SK-N-SH (cell line): ENCODE data around the gene RBM47. TPM values are rescaled to one million over a fixed set of nuclear protein-coding genes. Genes with fewer than 3 reads are reported as not detected.

Source experiments
- CTCF ChIA-PET: fragments of 300-600, 350-600 bp; formaldehyde crosslinking; extraction: SDS; loops from one replicate; lab custom pipeline; 2021; lab: Yijun Ruan, JAX
- POLR2A ChIA-PET: fragments of 350-600 bp; sonication (Branson Sonifier 250); formaldehyde crosslinking; extraction: SDS; loops from one replicate; lab custom pipeline; 2020; ENCODE audit warnings: antibody characterized with exemption, inconsistent platforms; lab: Yijun Ruan, JAX
- DNase-seq: peaks from one replicate; pipeline ENCODE4 v3.0.0; 2012
- H2AFZ ChIP-seq: fragments of 200-600 bp; sonication (generic); 2 replicates; pipeline ENCODE4 v1.8.1; 2016; ENCODE audit warnings: antibody characterized with exemption, mild to moderate bottlenecking, low read depth
- H3F3A ChIP-seq: fragments of 200-600 bp; sonication (generic); replicated peaks from 2 replicates; pipeline ENCODE3; 2016; ENCODE audit warnings: antibody characterized with exemption, mild to moderate bottlenecking; ENCODE audit not compliant: insufficient read depth
- H3K27ac ChIP-seq, 2 experiments: fragments of 200-500 bp in 1 of 2; fragments of 200-600 bp in 1 of 2; sonication (Bioruptor generic) in 1 of 2; sonication (generic), shearing (Covaris generic) in 1 of 2; 2 replicates each; pipeline versions ENCODE4 v1.5.1 to v1.6.1; 2014 to 2016; ENCODE audit warnings: low read depth in 2 of 2, inconsistent platforms in 1 of 2, low read length in 1 of 2, mild to moderate bottlenecking in 1 of 2, mixed read lengths in 1 of 2
- H3K27me3 ChIP-seq: fragments of 200-600 bp; sonication (generic), shearing (Covaris generic); 2 replicates; pipeline ENCODE4 v1.6.1; 2016; ENCODE audit warnings: mixed run types; ENCODE audit not compliant: insufficient read depth
- H3K36me3 ChIP-seq, 2 experiments: fragments of 200-500 bp in 1 of 2; fragments of 200-600 bp in 1 of 2; sonication (Bioruptor generic) in 1 of 2; sonication (generic) in 1 of 2; replicated peaks in 1 of 2; 2 replicates each; pipeline versions ENCODE3 to v1.5.1; 2014 to 2016; ENCODE audit warnings: low read length in 1 of 2, mild to moderate bottlenecking in 1 of 2; ENCODE audit not compliant: insufficient read depth in 2 of 2, control insufficient read depth in 1 of 2
- H3K4me1 ChIP-seq, 2 experiments: fragments of 200-500 bp in 1 of 2; fragments of 200-600 bp in 1 of 2; sonication (Bioruptor generic) in 1 of 2; sonication (generic), shearing (Covaris generic) in 1 of 2; 2 replicates each; pipeline versions ENCODE4 v1.5.1 to v1.6.1; 2014 to 2016; ENCODE audit warnings: low read depth in 1 of 2, low read length in 1 of 2, mixed run types in 1 of 2; ENCODE audit not compliant: insufficient read depth in 2 of 2, control insufficient read depth in 1 of 2
- H3K4me2 ChIP-seq: fragments of 200-600 bp; sonication (generic), shearing (Covaris generic); 2 replicates; pipeline ENCODE4 v1.6.1; 2017; ENCODE audit warnings: mixed run types
- H3K4me3 ChIP-seq, 2 experiments: fragments of 200-500 bp in 1 of 2; fragments of 200-600 bp in 1 of 2; sonication (Bioruptor generic) in 1 of 2; sonication (generic), shearing (Covaris generic) in 1 of 2; 2 replicates each; pipeline versions ENCODE4 v1.5.1 to v1.8.1; 2014 to 2016; ENCODE audit warnings: low read depth in 2 of 2, inconsistent platforms in 1 of 2, low read length in 1 of 2, mild to moderate bottlenecking in 1 of 2, mixed read lengths in 1 of 2, moderate library complexity in 1 of 2
- H3K79me2 ChIP-seq: fragments of 200-600 bp; sonication (generic); 2 replicates; pipeline ENCODE4 v1.8.1; 2017; ENCODE audit warnings: mild to moderate bottlenecking; ENCODE audit not compliant: insufficient read depth
- H3K9ac ChIP-seq: fragments of 200-600 bp; sonication (generic); 2 replicates; pipeline ENCODE4 v1.6.1; 2017; ENCODE audit warnings: mixed run types
- H3K9me2 ChIP-seq: fragments of 200-600 bp; sonication (generic); 2 replicates; pipeline ENCODE4 v1.6.1; 2017; ENCODE audit warnings: mixed run types
- H3K9me3 ChIP-seq: fragments of 200-600 bp; sonication (generic); 2 replicates; pipeline ENCODE4 v1.6.1; 2017; ENCODE audit warnings: mixed run types, mild to moderate bottlenecking, moderate library complexity
- H4K20me1 ChIP-seq: fragments of 200-600 bp; sonication (generic); 2 replicates; pipeline ENCODE4 v1.6.1; 2017; ENCODE audit warnings: mild to moderate bottlenecking, mixed run types; ENCODE audit not compliant: insufficient read depth
- ELF1 ChIP-seq: IDR thresholded peaks from 2 replicates; pipeline ENCODE4 v1.4.0; 2012
- EZH2phosphoT487 ChIP-seq: fragments of 200-600 bp; sonication (generic); IDR thresholded peaks from 2 replicates; pipeline ENCODE4 v1.6.1; 2017; ENCODE audit warnings: low read depth, mixed run types, mild to moderate bottlenecking, antibody characterized with exemption, moderate library complexity, borderline replicate concordance
- GATA2 ChIP-seq: sonication (generic); formaldehyde crosslinking; IDR thresholded peaks from 2 replicates; pipeline ENCODE4 v1.5.0; 2020; ENCODE audit warnings: mild to moderate bottlenecking, missing genetic modification reagents
- IRF3 ChIP-seq: fragments of 150-350 bp; IDR thresholded peaks from 2 replicates; pipeline ENCODE4 v1.6.1; 2016; ENCODE audit warnings: mild to moderate bottlenecking, low read depth, low read length
- JUND ChIP-seq: IDR thresholded peaks from 2 replicates; pipeline ENCODE4 v1.4.0; 2012
- NFIC ChIP-seq: IDR thresholded peaks from 2 replicates; pipeline ENCODE4 v1.4.0; 2012; ENCODE audit warnings: borderline replicate concordance
- NRF1 ChIP-seq: IDR thresholded peaks from 2 replicates; pipeline ENCODE4 v1.6.1; 2012; ENCODE audit warnings: low read depth, mild to moderate bottlenecking, low read length
- PBX3 ChIP-seq: IDR thresholded peaks from 2 replicates; pipeline ENCODE4; 2012
- RCOR1 ChIP-seq: fragments of 150-350 bp; IDR thresholded peaks from 2 replicates; pipeline ENCODE4 v1.6.1; 2017; ENCODE audit warnings: antibody characterized with exemption, low read length
- REST ChIP-seq: IDR thresholded peaks from 2 replicates; pipeline ENCODE4 v1.6.1; 2012; ENCODE audit warnings: mild to moderate bottlenecking, low read depth, low read length, moderate library complexity
- RFX5 ChIP-seq: IDR thresholded peaks from 2 replicates; pipeline ENCODE4 v1.6.1; 2012; ENCODE audit warnings: mild to moderate bottlenecking, improper control_type of control experiment, low read length
- RXRA ChIP-seq: IDR thresholded peaks from 2 replicates; pipeline ENCODE4 v1.4.0; 2012; ENCODE audit warnings: low read depth, mild to moderate bottlenecking, borderline replicate concordance
- SIN3A ChIP-seq: IDR thresholded peaks from 2 replicates; pipeline ENCODE4 v1.6.1; 2012; ENCODE audit warnings: low read depth, mild to moderate bottlenecking, low read length, moderate library complexity, borderline replicate concordance
- TAF1 ChIP-seq: IDR thresholded peaks from 2 replicates; pipeline ENCODE4 v1.6.1; 2012; ENCODE audit warnings: low read depth, mild to moderate bottlenecking, low read length, moderate library complexity, borderline replicate concordance
- TCF12 ChIP-seq: IDR thresholded peaks from 2 replicates; pipeline ENCODE4 v1.4.0; 2012
- TEAD4 ChIP-seq: IDR thresholded peaks from 2 replicates; pipeline ENCODE4 v1.4.0; 2012; ENCODE audit warnings: mild to moderate bottlenecking, borderline replicate concordance; ENCODE audit not compliant: insufficient read depth
- YY1 ChIP-seq: IDR thresholded peaks from 2 replicates; pipeline ENCODE4 v1.4.0; 2012; ENCODE audit warnings: low read depth, mild to moderate bottlenecking
- ZBTB33 ChIP-seq: IDR thresholded peaks from 2 replicates; pipeline ENCODE4 v1.4.0; 2012; ENCODE audit warnings: low read depth, borderline replicate concordance
- WGBS: methylation state at CpG from one replicate; pipeline ENCODE4 v1.1.6; 2017; ENCODE audit warnings: low lambda C conversion rate; 5-methylcytosine and 5-hydroxymethylcytosine counted together
- polyA plus RNA-seq, 3 experiments: library from polyadenylated mRNA; depleted of rRNA; stranded (reverse); fragments of >200 nt; gene quantifications; 2 replicates each; pipeline ENCODE4 v1.2.3, GENCODE V29; 2012

The RBM47 gene
- polyA plus RNA-seq, 1 of the 3 experiments (the other 2 are of a cell fraction) = 6.8 TPM

GRCh38 chr4:40586034-40586433 lies 43.6 kb downstream of the RBM47 start:
- no peaks in the 10 kb centered on the region for H3K27me3 ChIP-seq
- no peak overlapping the region for H3K4me3 ChIP-seq
- no peak for DNase-seq
- TF ChIP-seq REST (no peak), TAF1 (no peak), ELF1 (no peak), RXRA (no peak), PBX3 (no peak), RCOR1 (no peak)
- H2AFZ ChIP-seq = no peak overlapping the region
- WGBS = 89% methylated on average over 2 of the region's 2 CpGs
- no peak overlapping the region for H3K27ac ChIP-seq
- H4K20me1 ChIP-seq = no peaks in the 10 kb centered on the region
- ChIA-PET CTCF (no interaction called here), POLR2A (no interaction called here)
- no peaks in the 10 kb centered on the region for H3F3A ChIP-seq
- H3K79me2 ChIP-seq = no peaks in the 10 kb centered on the region
- no peaks in the 10 kb centered on the region for H3K9me3 ChIP-seq
- H3K9ac ChIP-seq = no peak overlapping the region
- H3K4me2 ChIP-seq = no peak overlapping the region
- no peaks in the 10 kb centered on the region for H3K9me2 ChIP-seq
- 0 out of 4 replicates have a peak, but pooled peaks cover 0 to 3% of the 10 kb centered on the region in 2 experiments for H3K4me1 ChIP-seq
- no peaks in the 10 kb centered on the region for H3K36me3 ChIP-seq

- ChIA-PET POLR2A (no interaction called here), CTCF (no interaction called here)
Measured at GRCh38 chr4:40585201-40585799, 44.4 kb downstream of the RBM47 start.

More at GRCh38 chr4:40585201-40585799, 44.4 kb downstream of the RBM47 start:
- Histone ChIP-seq H3K4me2 (no peak overlapping the region), H3K9me2 (no peaks in the 10 kb centered on the region), H3K27me3 (no peaks in the 10 kb centered on the region), H2AFZ (no peak overlapping the region), H3K79me2 (no peaks in the 10 kb centered on the region), H3K36me3 (no peaks in the 10 kb centered on the region), H3K27ac (no peak overlapping the region), H3K9me3 (no peaks in the 10 kb centered on the region), H3K4me1 (0 out of 4 replicates have a peak, but pooled peaks cover 0 to 7% of the 10 kb centered on the region in 2 experiments), H3K4me3 (no peak overlapping the region), H4K20me1 (no peaks in the 10 kb centered on the region), H3K9ac (no peak overlapping the region), H3F3A (no peaks in the 10 kb centered on the region)
- 91% methylated on average over 8 of the region's 8 CpGs for WGBS
- TF ChIP-seq EZH2phosphoT487 = no peak
- TF ChIP-seq ZBTB33 = no peak
- no peak for TF ChIP-seq RFX5
- TF ChIP-seq ELF1 = no peak
- TF ChIP-seq NFIC = no peak
- TF ChIP-seq NRF1 = no peak
- no peak for TF ChIP-seq YY1
- no peak for TF ChIP-seq TEAD4
- no peak for TF ChIP-seq SIN3A
- no peak for TF ChIP-seq TCF12
- TF ChIP-seq PBX3 = no peak
- TF ChIP-seq GATA2 (CRISPR knock-in tag) = no peak
- TF ChIP-seq IRF3 = no peak
- no peak for TF ChIP-seq JUND
- TF ChIP-seq RXRA = no peak
- DNase-seq = no peak
